NCI-H2081 treated with DMSO at 0.1 percent for 48 hours (cell line): ENCODE results near the gene MEGF6.
"Not testable (repeated sequence)": the region's sequence is repeated elsewhere in the genome, so short reads cannot be mapped to it uniquely, and the experiment has no call there.

Experiments used
- DNase-seq: peaks from one replicate; lab custom pipeline; 2025; lab: John Stamatoyannopoulos, UW

The MEGF6 gene

GRCh38 chr1:3595949-3596348, 15.4 kb downstream of the MEGF6 start:
- no peak for DNase-seq

DNA sequence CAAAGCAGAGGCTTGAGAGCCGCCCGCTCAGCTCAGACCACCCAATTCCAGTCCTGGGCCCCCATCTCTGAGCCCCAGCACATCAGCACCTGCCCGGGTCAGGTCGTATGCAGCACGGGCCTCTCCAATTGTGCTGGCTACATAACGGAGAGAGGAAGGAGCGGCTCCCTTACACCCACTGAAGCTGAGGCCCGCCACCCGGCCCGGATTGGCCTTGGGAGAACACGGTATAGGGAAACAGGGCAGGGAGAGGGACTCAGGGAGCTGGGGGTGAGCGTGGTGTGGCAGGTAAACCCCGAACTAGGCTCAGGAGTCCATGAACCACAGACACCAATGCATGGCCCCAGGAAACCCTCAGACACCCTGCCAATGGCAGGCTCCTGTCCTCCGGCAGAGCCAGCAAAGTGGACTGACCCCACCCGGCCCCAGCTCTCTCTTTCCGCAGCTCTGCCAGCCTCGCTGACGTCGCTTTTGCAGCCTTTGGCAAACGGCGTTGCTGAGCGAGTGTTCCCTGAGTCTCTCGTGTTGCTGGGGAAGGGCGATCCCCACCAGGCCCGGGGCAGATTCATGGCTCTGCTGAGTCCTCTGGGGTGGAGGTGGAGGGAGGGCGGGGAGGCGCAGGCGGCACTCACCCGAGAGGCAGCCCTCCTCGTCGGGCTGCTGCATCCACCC, 16.5 kb downstream of the MEGF6 start:
- no peak for DNase-seq

DNA sequence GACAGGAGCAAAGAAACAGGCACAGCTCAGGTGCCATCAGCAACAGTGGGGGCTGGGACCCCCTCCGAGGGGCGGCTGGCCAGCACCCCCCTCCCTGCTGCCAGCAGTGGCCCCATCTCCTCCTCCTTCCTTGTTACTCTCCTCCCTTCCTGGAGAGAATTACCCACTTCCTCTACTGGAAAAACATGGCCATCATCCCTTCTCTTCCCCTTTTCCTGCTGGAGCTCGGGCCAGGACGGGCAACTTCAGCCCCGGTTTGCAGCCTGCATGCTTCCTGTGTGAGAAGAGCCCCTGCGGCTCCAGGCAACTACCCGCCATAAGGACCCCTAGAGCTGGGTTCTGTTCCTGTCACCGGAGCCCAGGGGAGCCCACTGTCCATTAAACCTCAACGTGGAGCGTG, 17.6 kb downstream of the MEGF6 start:
- DNase-seq = no peak

GRCh38 chr1:3593334-3593733, 18.0 kb downstream of the MEGF6 start:
- no peak for DNase-seq

- DNase-seq = no peak
Measured at GRCh38 chr1:3590951-3591865, 20.1 kb downstream of the MEGF6 start.

DNA sequence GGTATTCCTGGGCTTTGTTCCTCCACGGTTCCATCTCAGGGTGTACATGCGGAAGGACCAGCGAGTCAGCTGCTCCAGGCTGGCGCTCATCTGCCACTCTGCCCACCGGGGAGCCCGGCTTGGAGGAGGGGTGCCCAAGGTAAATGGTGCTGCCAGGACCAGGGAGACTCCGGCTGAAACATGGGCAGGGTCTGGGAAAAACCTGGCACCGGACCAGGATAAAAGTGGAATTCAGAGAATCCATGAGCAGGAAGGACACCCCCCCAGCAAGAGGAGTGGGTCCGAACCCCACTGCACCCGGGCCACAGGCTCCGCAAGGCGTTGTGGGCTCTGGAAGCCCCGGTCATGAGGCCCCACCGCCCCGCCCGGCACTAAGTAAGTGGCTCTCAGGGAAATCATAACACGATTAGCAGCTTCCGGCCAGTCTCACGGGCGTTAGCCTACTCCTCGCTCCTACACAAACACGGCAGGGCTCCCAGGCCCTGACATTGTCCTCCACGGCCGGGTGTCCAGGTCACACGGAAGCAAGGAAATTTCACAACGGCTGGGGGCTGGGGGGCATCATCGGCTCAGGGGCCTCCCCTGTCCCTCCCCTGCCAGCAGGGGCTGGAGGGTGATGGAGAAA, 21.1 kb downstream of the MEGF6 start:
- DNase-seq = no peak

GRCh38 chr1:3588395-3588794, 22.9 kb downstream of the MEGF6 start:
- DNase-seq = no peak

- DNase-seq = no peak
Measured at GRCh38 chr1:3586986-3587759, 24.1 kb downstream of the MEGF6 start.

GRCh38 chr1:3585940-3586568, 25.3 kb downstream of the MEGF6 start:
- DNase-seq = no peak

DNA sequence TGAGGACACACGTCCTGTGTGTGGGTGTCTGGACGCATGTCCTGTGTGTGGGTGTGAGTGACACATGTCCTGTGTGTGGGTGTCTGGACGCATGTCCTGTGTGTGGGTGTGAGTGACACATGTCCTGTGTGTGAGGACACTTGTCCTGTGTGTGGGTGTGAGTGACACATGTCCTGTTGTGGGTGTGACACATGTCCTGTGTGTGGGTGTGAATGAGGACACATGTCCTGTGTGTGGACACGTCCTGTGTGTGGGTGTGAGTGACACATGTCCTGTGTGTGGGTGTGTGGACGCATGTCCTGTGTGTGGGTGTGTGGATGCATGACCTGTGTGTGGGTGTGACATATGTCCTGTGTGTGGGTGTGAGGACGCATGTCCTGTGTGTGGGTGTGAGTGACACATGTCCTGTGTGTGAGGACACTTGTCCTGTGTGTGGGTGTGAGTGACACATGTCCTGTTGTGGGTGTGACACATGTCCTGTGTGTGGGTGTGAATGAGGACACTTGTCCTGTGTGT, 25.9 kb downstream of the MEGF6 start:
- DNase-seq = not testable (repeated sequence)

GRCh38 chr1:3584915-3585314, 26.4 kb downstream of the MEGF6 start:
- no peak for DNase-seq

GRCh38 chr1:3583751-3584150, 27.6 kb downstream of the MEGF6 start:
- not testable (repeated sequence) for DNase-seq

DNA sequence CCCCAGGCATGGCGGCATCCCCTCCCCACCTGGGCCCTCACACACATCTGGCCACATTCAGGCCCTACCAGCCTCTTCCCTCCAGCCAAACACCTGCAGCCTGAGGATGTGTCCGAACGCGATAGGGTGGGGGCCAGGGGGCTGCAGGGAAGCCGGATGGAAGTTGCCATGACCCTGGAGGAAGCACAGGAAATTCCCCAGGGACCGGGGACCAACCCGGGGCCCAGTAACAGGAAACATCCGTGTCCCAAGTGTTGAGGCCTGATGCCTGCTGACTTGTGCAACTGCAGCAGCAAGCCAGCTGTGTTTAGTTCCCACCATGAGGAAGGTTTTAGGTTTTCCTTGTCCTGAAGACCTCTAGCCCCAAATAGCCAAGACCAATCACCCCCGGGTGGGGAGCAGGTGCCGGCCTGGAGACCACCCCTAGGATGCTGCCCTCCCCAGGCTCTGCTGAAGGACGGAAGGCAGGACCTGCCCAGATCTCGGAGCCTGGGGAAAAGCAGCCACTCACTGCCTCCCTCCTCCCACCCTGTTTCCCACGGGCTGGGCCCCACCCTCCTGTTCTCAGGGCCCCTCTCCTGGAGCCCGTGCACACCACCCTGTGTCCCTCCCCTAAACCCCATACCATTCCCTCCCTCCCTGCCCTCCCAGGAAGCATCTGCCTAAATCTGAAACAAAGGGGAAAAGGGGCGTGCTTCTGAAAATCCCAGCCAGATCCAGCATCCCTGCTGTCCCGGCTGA, 29.8 kb downstream of the MEGF6 start:
- DNase-seq = no peak

DNA sequence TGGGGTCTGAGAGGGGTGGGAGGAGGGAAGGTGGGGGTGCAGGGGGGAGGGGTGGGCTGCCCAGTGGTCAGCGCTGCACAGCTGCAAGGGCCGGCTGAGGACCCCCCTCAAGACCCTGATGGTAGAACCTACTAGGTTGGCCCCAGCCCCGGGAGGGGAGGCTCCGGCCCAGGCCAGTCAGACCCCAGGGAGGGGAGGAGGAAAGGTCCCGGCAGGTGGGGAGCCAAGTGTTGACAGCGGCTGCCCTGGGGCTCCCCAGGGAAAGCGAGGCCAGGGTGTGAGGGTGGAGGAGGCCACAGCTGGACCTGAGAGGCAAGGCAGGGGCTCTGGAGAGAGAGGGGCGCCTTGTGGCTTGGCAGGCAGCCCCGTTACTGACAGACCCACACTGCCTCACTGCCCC, 31.1 kb downstream of the MEGF6 start:
- DNase-seq = no peak

- DNase-seq = no peak
Measured at GRCh38 chr1:3579626-3580025, 31.7 kb downstream of the MEGF6 start.

DNA sequence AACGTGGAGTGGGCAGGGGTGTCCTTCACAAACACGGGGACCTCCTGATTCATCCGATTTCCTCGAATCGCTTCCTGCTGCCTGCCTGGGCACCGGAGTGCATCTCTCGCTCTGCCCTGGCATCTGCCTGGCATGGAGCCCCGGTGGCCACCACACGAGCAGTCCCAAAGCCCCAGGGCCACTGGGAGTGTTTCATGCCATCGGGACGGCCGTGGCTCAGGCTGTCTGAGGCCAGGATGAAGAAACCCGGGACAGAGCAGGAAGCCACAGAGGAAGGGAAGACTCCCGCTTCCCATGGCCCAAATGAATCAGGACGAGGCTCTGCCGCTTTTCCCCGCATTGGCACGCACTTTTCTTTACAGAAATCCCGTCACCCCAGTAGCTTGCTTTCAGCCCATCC, 32.4 kb downstream of the MEGF6 start:
- no peak for DNase-seq

- DNase-seq = no peak
Measured at GRCh38 chr1:3578433-3578805, 32.9 kb downstream of the MEGF6 start.

DNA sequence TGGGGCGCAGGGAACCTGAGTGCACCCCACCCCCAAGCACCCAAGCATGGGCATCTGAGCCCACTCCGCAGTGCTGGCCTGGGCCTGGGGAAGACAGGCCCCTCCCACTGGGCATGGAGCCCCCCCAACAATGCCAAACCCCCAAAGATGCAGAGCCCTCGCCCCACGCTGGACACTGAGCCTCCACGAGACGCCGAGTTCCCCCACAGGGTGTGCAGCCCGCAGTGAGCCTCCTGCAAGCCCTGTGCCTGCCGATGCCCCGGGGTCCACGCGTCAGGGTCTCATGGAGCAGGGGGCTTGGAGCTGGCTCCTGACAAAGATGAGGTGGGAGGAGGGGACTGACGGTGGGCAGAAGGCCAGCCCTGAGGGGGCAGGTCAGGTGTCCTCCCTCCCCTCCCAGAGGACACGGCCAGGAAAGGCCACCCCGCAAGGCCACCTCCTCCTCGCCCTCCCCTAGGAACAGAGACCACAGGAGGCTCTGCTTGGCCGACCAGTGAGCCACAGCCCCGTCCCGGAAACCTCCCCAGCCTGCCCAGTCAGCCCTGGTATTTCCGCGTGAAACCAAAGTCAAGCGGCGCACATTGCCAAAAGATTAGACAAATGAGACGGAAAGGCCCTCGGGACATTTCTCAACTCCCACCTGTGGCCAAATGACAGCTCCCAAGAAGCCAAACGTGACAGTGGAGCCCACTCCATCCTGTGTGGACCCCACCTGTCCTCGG, 33.4 kb downstream of the MEGF6 start:
- DNase-seq = no peak

- no peak for DNase-seq
Measured at GRCh38 chr1:3577300-3577699, 34.0 kb downstream of the MEGF6 start.

- no peak for DNase-seq
Measured at GRCh38 chr1:3575993-3576392, 35.3 kb downstream of the MEGF6 start.
